Muscle of back (tissue), 13 donors: ENCODE measurements around the gene DCLK1. TPM values are rescaled to one million over a fixed set of nuclear protein-coding genes. Genes with fewer than 3 reads are reported as not detected.

Source experiments
- DNase-seq, 3 donors: peaks; one replicate each; pipeline versions ENCODE4 v3.0.0 to v3.0.0-alpha.2; 2013
- long read RNA-seq, 9 donors: transcript quantifications; one replicate each; lab custom pipeline, GENCODE V29; 2026
- polyA plus RNA-seq, 10 donors: library from polyadenylated mRNA; unstranded; fragments of 120-200 nt; gene quantifications; one replicate each; pipeline ENCODE4 v1.2.1, GENCODE V29; 2013; ENCODE audit not compliant: insufficient read length in 10 of 10

DCLK1 gene
- 100 to 1,000 TPM in 2 of 10 donors, 10 to 100 TPM in 8; 64.3 to 130 (median 82.4) TPM for polyA plus RNA-seq
- long read RNA-seq, donor 1, full-length matches to known transcripts: 9 of 9 reads
- long read RNA-seq, donor 1, partial matches to known transcripts: 0 of 9 reads
- long read RNA-seq, donor 1, other reads (novel, unspliced or antisense): 0 of 9 reads
- long read RNA-seq, donor 2, full-length matches to known transcripts: 8 of 8 reads
- long read RNA-seq, donor 2, partial matches to known transcripts: 0 of 8 reads
- long read RNA-seq, donor 2, other reads (novel, unspliced or antisense): 0 of 8 reads
- long read RNA-seq, donor 3: 0 reads
- long read RNA-seq, donor 4, partial matches to known transcripts: 0 of 4 reads
- long read RNA-seq, donor 4, other reads (novel, unspliced or antisense): 0 of 4 reads
- long read RNA-seq, donor 5, full-length matches to known transcripts: 11 of 11 reads
- long read RNA-seq, donor 5, partial matches to known transcripts: 0 of 11 reads
- long read RNA-seq, donor 5, other reads (novel, unspliced or antisense): 0 of 11 reads
- long read RNA-seq, donor 6, full-length matches to known transcripts: 15 of 15 reads
- long read RNA-seq, donor 6, partial matches to known transcripts: 0 of 15 reads
- long read RNA-seq, donor 6, other reads (novel, unspliced or antisense): 0 of 15 reads
- long read RNA-seq, donor 7, full-length matches to known transcripts: 13 of 13 reads
- long read RNA-seq, donor 7, partial matches to known transcripts: 0 of 13 reads
- long read RNA-seq, donor 7, other reads (novel, unspliced or antisense): 0 of 13 reads
- long read RNA-seq, donor 8, full-length matches to known transcripts: 6 of 6 reads
- long read RNA-seq, donor 8, partial matches to known transcripts: 0 of 6 reads
- long read RNA-seq, donor 8, other reads (novel, unspliced or antisense): 0 of 6 reads
- long read RNA-seq, donor 9, partial matches to known transcripts: 0 of 2 reads
- long read RNA-seq, donor 9, other reads (novel, unspliced or antisense): 0 of 2 reads

- DNase-seq: peak; percentile 71 to 96 (median 89)
Measured at GRCh38 chr13:36131222-36131930, at the start of gene DCLK1. Gene DCLK1 (minus strand): TSS chr13:36131382.

- no peak for DNase-seq
Measured at GRCh38 chr13:36175621-36176020, 44.4 kb upstream of the DCLK1 start.

- DNase-seq: no peak
Measured at GRCh38 chr13:36174923-36175322, 43.7 kb upstream of the DCLK1 start.

GRCh38 chr13:36173571-36174322 is 42.6 kb upstream of the DCLK1 start:
- no peak for DNase-seq

- DNase-seq: peak; percentile 76 to 89 (median 79)
Measured at GRCh38 chr13:36166046-36166445, 34.9 kb upstream of the DCLK1 start.

GRCh38 chr13:36163809-36164308 is 32.7 kb upstream of the DCLK1 start:
- DNase-seq: peak; percentile 55 to 80 (median 69)

- no peak for DNase-seq
Measured at GRCh38 chr13:36163286-36163685, 32.1 kb upstream of the DCLK1 start.

GRCh38 chr13:36160297-36160696 is 29.1 kb upstream of the DCLK1 start:
- no peak for DNase-seq

GRCh38 chr13:36158611-36159010 is 27.4 kb upstream of the DCLK1 start:
- DNase-seq: no peak

GRCh38 chr13:36157480-36157879 is 26.3 kb upstream of the DCLK1 start:
- DNase-seq: peak; percentile 71 to 95 (median 79)

GRCh38 chr13:36154567-36155291 is 23.5 kb upstream of the DCLK1 start:
- DNase-seq: peak; percentile 64 to 72 (median 64)

GRCh38 chr13:36151591-36151990 is 20.4 kb upstream of the DCLK1 start:
- DNase-seq: no peak

- DNase-seq: no peak
Measured at GRCh38 chr13:36148446-36148845, 17.3 kb upstream of the DCLK1 start.

- DNase-seq: no peak
Measured at GRCh38 chr13:36147330-36147729, 16.1 kb upstream of the DCLK1 start.

- no peak for DNase-seq
Measured at GRCh38 chr13:36146511-36147269, 15.5 kb upstream of the DCLK1 start.

GRCh38 chr13:36143738-36144137 is 12.6 kb upstream of the DCLK1 start:
- no peak for DNase-seq

GRCh38 chr13:36142735-36143134 is 11.6 kb upstream of the DCLK1 start:
- no peak for DNase-seq

- DNase-seq: no peak
Measured at GRCh38 chr13:36135876-36136275, 4.7 kb upstream of the DCLK1 start.

- DNase-seq: no peak
Measured at GRCh38 chr13:36134632-36135031, 3.5 kb upstream of the DCLK1 start.
